Endometrial microvascular endothelial cells (primary cell): ENCODE results near the gene CALU. TPM values are rescaled to one million over a fixed set of nuclear protein-coding genes. Genes with fewer than 3 reads are reported as not detected.

ENCODE experiments used
- in situ Hi-C: cut with HindIII; loops from 2 replicates; pipeline ENCODE4 v1.10.0; 2017; ENCODE audit warnings: low sequenced_read_pairs, low pct_unique_long_range_greater_than_20kb; ENCODE audit errors: inconsistent ontology term
- total RNA-seq: library from RNA; depleted of rRNA; stranded (reverse); fragments of >200 nt; gene quantifications from one replicate; pipeline ENCODE4 v1.2.3, GENCODE V29; 2015; ENCODE audit errors: inconsistent ontology term

The CALU gene
- total RNA-seq, 1 donor from 2014 or later: 265 TPM

DNA sequence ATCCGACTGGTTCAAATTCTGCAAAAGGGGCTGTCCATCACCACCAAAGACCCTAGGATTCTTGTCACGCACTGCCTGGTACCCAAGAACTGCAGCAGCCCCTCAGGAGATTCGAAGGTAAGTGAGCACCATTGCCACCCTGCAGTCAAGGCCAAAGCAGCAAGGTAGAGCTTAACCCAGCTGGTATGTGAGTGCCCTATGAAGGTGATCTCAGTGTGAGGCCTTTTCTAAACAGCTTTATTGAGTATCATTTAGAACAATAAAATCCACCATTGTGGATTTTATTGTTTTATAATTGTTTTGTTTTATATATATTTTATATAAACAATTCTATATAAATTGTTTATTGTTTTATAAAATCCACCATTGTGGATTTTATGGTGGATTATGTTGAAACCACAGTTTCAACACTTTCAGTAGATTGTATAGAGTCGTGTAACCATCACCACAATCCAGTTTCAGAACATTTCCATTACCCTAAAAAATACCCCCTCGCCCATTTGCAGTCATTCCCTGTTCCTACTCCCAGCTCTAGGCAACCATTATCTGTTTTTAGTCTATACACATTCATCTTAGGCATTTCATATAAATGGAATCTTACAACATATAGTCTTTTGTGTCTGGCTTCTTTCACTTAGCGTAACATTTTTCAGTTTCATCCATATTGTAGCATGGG, 20.1 kb upstream of the CALU start:
- in situ Hi-C loops: no loop called here

- in situ Hi-C loops: no loop called here
Observed at GRCh38 chr7:128721376-128721775, 17.8 kb upstream of the CALU start.

DNA sequence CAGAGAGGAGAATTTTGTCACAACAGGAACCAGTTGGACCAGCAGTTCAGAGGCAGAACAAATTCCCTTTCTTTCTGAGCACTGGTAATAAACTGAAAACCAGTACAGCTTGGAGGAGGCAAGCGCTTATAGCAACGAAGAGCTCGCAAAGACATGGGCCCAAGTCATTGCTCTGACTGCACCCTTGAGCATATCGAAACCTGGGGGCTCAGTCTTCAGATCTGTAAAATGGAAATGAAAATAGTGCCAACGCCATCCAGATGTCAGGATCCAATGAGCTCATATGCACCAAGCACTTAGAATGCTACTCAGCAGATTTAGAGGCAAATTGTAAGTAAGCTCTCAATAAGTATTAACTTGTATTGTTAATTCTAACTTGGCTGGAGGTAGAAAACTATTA, 14.4 kb upstream of the CALU start:
- in situ Hi-C loops: no loop called here

DNA sequence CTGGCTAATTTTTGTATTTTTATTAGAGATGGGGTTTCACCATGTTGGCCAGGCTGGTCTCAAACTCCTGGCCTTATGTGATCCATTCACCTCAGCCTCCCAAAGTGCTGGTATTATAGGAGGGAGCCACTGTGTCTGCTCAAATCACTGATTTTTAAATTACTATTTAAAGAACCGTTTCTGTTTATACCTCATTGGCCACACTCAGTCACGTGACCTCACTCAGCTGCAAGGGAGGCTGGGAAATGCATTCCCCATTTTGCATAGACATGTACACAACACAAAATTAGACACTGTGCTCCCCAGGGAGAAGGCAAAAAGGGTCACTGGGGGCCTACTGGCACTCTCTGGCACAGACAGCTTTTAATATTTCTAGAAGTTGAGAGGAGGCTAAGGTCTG, 13.6 kb upstream of the CALU start:
- in situ Hi-C loops: no loop called here

DNA sequence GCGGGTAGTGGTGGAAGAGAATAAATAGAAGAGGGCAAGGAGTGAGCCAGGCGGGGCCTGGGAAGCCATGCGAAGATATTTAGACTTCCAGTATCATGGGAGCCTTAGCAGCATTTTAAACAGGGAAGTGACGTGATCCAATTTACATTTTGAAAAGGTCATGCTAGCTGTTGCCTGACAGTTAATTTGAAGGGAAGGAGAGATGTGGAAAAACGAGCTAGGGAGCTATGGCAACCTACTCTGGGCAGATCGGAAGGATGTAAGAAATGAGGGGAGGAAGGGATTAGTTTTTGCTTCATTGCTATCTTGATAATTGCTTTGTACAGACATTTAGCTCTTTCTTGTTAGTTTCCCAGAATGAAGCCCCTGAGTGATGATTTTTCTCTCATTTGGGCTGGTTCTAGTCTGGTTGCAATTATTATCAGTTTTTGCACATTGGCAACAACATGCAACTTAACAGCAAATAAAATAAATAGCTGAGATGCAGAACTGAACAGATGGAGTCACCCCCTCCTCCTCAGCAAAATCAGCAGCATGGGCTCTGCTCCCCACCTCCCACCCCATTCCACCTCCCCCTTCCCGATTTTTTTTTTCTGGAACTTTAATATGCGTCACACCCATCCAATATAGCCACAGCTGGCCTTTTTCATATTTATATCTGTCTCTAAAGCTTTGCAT, 13.0 kb upstream of the CALU start:
- in situ Hi-C loops: no loop called here

DNA sequence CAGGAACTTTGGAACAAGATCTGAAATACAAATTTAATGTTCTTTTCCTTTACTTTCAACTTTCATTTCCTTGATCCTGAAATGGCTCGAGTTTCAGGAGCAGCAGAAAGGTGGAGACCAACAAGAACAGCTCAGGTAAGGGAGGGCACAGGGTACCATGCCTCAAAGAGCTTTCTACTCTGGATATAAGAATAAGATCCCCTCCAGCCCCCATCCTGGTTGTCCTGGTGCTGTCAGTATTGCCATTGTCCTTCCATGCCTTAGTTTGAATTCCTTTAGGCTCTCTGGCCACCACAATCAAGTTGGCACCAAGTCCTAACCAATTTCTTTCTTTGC, 12.5 kb upstream of the CALU start:
- in situ Hi-C loops: no loop called here

GRCh38 chr7:128727239-128727638, 11.9 kb upstream of the CALU start:
- in situ Hi-C loops: no loop called here

- in situ Hi-C loops: no loop called here
Observed at GRCh38 chr7:128728598-128728997, 10.6 kb upstream of the CALU start.

DNA sequence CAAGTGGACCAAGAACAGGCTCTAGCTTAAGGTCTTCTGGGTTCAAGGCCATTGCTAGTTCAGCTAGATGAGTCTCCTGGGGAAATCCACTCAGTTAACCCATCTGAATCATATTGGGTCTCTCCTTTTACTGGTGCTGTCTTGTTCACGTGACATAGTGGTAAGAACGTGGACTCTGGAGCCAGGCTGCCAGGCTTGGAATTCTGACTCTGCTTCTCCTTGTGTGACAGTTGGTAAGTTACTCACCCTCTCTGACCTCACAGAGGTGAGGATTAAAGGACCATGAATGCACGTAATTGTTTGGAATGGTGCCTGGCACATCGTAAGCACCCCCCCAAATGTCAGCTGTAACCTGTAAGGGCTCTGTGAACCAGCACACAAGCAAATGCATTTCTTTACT, 9.7 kb upstream of the CALU start:
- in situ Hi-C loops: no loop called here

DNA sequence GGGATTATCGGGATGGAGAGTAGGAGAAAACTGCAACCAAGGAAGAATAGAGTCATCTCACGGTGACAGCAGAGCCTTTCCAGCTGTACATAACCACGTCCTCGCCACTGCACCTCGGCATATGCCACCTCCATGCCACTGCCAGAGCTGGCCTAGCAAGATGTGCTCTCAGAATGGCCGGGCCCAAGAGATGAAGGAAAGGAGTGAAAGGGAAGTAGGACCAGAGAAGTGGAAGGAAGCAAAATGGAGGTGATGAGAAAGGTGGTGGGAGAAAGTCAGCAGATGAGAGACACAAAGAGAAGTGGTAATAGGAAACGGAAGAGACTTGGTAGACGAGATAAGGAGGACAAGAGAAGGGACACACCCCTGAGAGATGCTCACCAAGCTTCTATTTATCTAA, 8.0 kb upstream of the CALU start:
- in situ Hi-C loops: no loop called here

- in situ Hi-C loops: no loop called here
Observed at GRCh38 chr7:128732521-128733277, 6.5 kb upstream of the CALU start.

- in situ Hi-C loops: no loop called here
Observed at GRCh38 chr7:128733278-128733645, 5.9 kb upstream of the CALU start.

DNA sequence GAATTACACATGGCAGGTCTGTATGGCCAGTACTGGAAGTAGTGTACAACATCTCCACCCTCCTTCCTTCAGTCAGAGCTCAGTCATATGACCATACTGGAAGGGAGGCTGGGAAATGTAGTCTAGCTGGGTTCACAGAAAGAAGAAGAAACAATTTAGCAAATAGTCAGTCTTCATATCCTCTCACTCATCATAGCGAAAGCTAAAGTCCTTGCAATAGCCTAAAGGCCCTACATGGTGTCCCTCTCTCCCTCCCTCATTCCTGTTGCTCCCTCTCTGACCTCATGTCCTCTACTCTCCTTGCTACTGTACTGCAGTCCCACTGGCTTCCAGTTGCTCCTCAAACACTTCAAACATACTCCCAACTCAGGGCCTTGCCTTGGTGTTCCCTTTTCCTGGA, 4.3 kb upstream of the CALU start:
- in situ Hi-C loops: no loop called here

DNA sequence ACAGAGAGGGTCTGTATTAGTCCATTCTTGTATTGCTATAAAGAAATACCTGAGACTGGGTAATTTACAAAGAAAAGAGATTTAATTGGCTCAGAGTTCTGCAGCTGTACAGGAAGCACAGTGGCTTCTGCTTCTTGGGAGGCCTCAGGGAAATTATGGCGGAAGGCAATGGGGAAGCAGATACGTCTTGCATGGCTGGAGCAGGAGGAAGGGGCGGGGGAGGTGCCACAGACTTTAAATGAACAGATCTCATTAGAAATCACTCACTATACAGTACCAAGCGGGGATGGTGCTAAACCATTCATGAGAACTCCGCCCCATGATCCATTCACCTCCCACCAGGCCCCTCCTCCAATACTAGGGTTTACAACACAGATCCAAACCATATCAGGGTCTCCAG, 3.7 kb upstream of the CALU start:
- in situ Hi-C loops: no loop called here

DNA sequence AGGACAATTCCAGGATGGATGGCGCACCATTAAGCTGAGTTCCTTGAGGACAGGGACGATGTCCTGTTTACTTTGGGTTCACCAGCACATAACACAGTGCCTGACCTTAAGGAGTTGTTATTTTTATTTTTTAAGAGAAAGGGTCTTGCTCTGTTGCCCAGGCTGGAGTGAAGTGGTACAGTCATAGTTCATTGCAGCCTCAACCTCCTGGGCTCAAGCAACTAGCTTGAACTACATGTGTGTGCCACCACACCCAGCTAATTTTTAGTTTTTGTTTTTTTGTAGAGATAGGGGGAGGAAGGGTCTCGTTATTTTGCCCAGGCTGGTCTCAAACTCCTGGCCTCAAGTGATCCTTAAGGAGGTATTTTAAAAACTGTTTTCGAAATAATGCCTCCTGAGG, 1.7 kb upstream of the CALU start:
- in situ Hi-C loops: no loop called here

DNA sequence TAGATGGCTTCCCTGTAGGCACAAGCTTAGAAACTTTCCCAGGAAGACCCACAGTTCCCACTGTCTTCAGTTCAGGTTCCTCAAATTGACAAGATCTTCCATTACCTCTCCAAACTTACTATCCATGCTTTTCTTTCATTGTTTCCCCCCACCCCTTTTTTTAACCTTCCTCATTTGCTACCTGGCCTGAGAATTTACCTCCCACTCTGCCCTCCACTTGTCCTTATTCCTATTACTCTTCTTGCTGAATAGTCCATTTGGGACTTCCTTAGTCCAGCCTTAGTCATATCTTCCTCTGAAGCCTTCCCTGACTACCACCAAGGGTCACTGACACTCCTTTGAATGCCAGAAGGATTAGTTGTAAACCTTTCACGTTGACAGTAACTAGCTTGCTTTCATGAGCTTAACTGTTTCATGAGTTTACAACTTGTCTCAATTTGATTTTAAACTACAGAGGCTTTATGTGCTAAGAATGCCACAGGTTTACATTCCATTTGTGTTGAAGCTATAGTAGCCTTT, 1.2 kb upstream of the CALU start:
- in situ Hi-C loops: no loop called here

- in situ Hi-C loops: no loop called here
Observed at GRCh38 chr7:128738570-128739047, 550 bp upstream of the CALU start.

DNA sequence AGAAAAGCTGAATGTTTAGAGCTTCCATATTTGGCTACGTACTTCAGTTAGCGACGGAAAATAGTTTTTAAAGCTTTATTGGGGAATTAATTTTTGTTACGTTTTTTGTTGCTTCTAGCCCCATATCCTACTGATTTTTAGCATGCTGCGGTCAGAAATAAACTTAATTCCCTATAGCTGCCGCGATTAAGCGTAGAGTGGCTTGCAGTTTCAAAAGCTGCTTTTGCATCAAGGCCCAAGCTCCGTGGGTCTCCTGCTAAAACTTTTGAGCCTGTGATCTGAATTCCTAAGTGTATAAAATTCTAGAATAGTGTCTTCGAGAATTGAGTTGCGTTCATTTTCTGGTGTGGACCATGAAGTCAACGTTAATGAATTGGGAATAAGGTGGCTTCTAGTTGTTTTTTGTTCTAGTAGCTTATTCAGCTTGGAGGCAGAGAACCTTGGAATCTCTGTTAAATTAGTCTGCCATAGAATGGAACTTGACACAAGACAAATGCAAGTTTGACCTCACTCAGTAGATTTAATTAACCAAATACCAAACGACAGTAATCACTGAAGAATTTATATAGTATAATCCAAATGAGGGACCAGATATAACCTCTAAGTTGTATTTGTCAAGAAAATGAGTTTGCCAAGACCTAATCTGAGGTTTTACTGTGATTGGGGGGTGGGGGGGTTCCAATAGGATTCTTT, 977 bp downstream of the CALU start:
- in situ Hi-C loops: no loop called here

GRCh38 chr7:128740996-128741395, 1.8 kb downstream of the CALU start:
- in situ Hi-C loops: no loop called here
